Effector memory CD4-positive, alpha-beta T cell (primary cell): ENCODE measurements around the gene QTRT2.

Source experiments
- DNase-seq, 3 donors: peaks; one replicate each; pipeline ENCODE4 v3.0.0-alpha.2; 2020
- H3K27ac ChIP-seq: 2 replicates; pipeline ENCODE4 v1.7.0; 2013; ENCODE audit warnings: mild to moderate bottlenecking, low read length, moderate library complexity; ENCODE audit not compliant: insufficient read depth, poor library complexity, severe bottlenecking
- H3K27me3 ChIP-seq: replicated peaks from 2 replicates; pipeline ENCODE4 v1.7.0; 2013; ENCODE audit warnings: mild to moderate bottlenecking, low read length; ENCODE audit not compliant: insufficient read depth, control insufficient read depth, poor library complexity, severe bottlenecking
- H3K36me3 ChIP-seq: 2 replicates; pipeline ENCODE4 v1.7.0; 2013; ENCODE audit warnings: mild to moderate bottlenecking, low read length, moderate library complexity; ENCODE audit not compliant: control insufficient read depth, insufficient read depth
- H3K4me1 ChIP-seq: 2 replicates; pipeline ENCODE4 v1.7.0; 2013; ENCODE audit warnings: low read length, mild to moderate bottlenecking; ENCODE audit not compliant: control insufficient read depth, insufficient read depth, poor library complexity, severe bottlenecking
- H3K4me3 ChIP-seq: 2 replicates; pipeline ENCODE4 v1.7.0; 2013; ENCODE audit warnings: low read length, low read depth, mild to moderate bottlenecking; ENCODE audit not compliant: insufficient read depth, poor library complexity, severe bottlenecking
- H3K9me3 ChIP-seq: 2 replicates; pipeline ENCODE4 v1.7.0; 2013; ENCODE audit warnings: mild to moderate bottlenecking, low read length, moderate library complexity; ENCODE audit not compliant: control insufficient read depth

Gene QTRT2

DNA sequence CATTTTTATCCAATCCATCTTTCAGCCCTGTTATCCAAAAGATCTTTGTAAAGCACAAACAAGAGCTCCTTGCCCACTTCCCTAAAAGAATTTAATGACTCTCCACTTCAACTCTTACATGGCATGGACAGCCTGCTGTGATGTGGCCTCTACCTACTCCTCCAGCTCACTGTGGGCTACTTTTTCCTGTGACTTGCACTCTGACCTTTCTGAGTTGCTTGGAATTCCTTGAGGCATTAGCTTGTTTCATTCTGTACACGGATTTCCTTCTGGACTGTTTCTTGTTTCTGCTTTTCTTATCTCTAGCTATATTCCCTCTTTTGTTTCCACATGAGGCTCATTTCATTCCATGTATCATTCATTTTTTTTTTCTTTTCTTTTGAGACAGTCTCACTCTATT lies 15.2 kb downstream of the QTRT2 start:
- H3K27ac ChIP-seq, result no peak overlapping the region
- no peaks in the 10 kb centered on the region for H3K9me3 ChIP-seq
- H3K4me1 ChIP-seq, result no peaks in the 10 kb centered on the region
- H3K36me3 ChIP-seq, result peaks cover 75% of the 10 kb centered on the region
- no peak for DNase-seq
- no peaks in the 10 kb centered on the region for H3K27me3 ChIP-seq
- H3K4me3 ChIP-seq, result no peak overlapping the region

DNA sequence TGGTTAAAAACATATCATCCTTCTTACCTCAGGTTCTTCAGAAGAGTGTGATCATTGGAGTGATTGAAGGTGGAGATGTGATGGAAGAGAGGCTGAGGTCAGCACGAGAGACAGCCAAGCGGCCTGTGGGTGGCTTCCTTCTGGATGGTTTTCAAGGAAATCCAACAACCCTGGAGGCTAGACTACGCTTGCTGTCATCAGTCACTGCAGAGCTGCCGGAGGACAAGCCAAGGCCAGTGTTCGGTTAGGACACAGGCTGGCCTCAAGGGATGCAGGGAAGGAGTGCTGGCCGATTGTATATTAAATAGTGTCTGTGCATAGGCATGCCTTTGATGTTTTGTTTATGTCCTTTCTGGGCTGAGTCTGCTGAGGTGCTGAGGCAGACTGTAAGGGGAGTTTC lies 20.2 kb downstream of the QTRT2 start:
- no peaks in the 10 kb centered on the region for H3K9me3 ChIP-seq
- no peaks in the 10 kb centered on the region for H3K27me3 ChIP-seq
- peaks cover 82% of the 10 kb centered on the region for H3K36me3 ChIP-seq
- no peaks in the 10 kb centered on the region for H3K4me1 ChIP-seq
- no peak overlapping the region for H3K4me3 ChIP-seq
- H3K27ac ChIP-seq, result no peak overlapping the region
- no peak for DNase-seq

DNA sequence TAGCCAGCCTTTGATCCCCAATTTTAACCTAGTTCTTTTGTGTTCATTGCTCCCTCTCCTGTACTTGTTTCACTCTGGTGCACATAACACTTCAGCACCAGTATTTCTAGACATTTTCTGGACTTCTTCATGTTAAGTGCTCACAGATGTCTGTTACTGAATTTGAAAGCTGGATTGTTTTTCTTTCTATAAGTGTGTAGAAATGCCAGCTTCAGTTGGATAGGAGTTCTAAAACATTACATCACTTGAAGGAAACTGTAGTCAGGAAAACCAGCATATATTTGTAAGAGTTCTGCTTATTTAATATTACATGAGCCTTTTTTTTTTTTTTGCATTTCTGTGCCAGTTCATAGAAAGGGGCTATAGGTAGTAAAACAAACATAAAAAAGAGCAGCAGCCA lies 21.6 kb downstream of the QTRT2 start:
- H3K4me1 ChIP-seq, result no peaks in the 10 kb centered on the region
- DNase-seq, result no peak
- H3K4me3 ChIP-seq, result no peak overlapping the region
- H3K9me3 ChIP-seq, result no peaks in the 10 kb centered on the region
- H3K27me3 ChIP-seq, result no peaks in the 10 kb centered on the region
- peaks cover 68% of the 10 kb centered on the region for H3K36me3 ChIP-seq
- H3K27ac ChIP-seq, result no peak overlapping the region

GRCh38 chr3:114079761-114080160 lies 23.2 kb downstream of the QTRT2 start:
- DNase-seq, result no peak
- Histone ChIP-seq H3K27me3 (no peaks in the 10 kb centered on the region), H3K9me3 (no peaks in the 10 kb centered on the region), H3K4me3 (no peak overlapping the region), H3K27ac (no peak overlapping the region), H3K4me1 (no peaks in the 10 kb centered on the region), H3K36me3 (peaks cover 58% of the 10 kb centered on the region)

DNA sequence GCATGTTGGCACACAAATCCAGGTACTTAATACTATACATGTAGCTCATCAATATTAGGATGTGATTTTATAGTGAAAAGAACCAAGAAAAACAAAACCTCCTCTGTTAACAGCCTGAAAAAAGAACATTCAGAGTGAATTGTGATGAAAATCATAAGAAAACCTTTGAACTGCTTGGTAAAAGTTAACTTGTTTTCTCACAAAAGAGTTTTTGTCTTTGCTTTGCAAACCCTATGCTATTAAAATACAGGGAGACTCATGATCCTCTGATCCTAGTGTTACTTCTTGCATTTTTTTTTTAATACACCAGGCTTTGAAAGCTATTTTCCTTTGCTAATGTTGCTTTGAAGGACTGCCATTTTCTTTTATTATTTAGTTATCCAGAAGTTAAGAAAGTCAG lies 23.7 kb downstream of the QTRT2 start:
- Histone ChIP-seq H3K27me3 (no peaks in the 10 kb centered on the region), H3K9me3 (no peaks in the 10 kb centered on the region), H3K36me3 (peaks cover 55% of the 10 kb centered on the region), H3K27ac (no peak overlapping the region), H3K4me3 (no peak overlapping the region), H3K4me1 (no peaks in the 10 kb centered on the region)
- DNase-seq, result no peak

DNA sequence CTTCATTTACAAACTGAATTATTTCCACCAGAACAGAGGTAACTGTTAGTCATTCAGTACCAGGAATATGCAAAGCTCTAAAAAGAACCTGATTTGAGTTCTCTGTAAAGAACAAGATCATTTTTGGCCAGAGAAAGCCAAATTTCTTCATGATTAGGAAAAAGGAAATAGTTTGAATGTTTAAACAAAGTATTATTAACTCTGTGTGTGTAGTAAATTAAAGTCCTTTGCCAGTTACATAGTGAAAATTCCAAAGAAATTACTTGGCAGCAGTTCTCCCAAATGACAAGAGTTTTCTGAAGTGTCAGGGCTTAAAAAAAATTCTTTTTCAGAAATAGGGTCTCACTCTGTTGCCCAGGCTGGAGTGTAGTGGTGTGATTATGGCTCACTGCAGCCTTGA lies 24.5 kb downstream of the QTRT2 start:
- DNase-seq, result no peak
- Histone ChIP-seq H3K27ac (no peak overlapping the region), H3K9me3 (no peaks in the 10 kb centered on the region), H3K27me3 (no peaks in the 10 kb centered on the region), H3K36me3 (peaks cover 54% of the 10 kb centered on the region), H3K4me1 (no peaks in the 10 kb centered on the region), H3K4me3 (no peak overlapping the region)

GRCh38 chr3:114083112-114083511 lies 26.6 kb downstream of the QTRT2 start:
- no peaks in the 10 kb centered on the region for H3K9me3 ChIP-seq
- DNase-seq, result no peak
- H3K36me3 ChIP-seq, result peaks cover 44% of the 10 kb centered on the region
- H3K27me3 ChIP-seq, result no peaks in the 10 kb centered on the region
- no peaks in the 10 kb centered on the region for H3K4me1 ChIP-seq
- no peak overlapping the region for H3K4me3 ChIP-seq
- no peak overlapping the region for H3K27ac ChIP-seq

GRCh38 chr3:114086356-114086755 lies 29.8 kb downstream of the QTRT2 start:
- H3K27ac ChIP-seq, result no peak overlapping the region
- no peaks in the 10 kb centered on the region for H3K27me3 ChIP-seq
- no peak for DNase-seq
- H3K4me1 ChIP-seq, result no peaks in the 10 kb centered on the region
- H3K4me3 ChIP-seq, result no peak overlapping the region
- H3K9me3 ChIP-seq, result no peaks in the 10 kb centered on the region
- peaks cover 23% of the 10 kb centered on the region for H3K36me3 ChIP-seq

- Histone ChIP-seq H3K36me3 (peaks cover 17% of the 10 kb centered on the region), H3K27me3 (no peaks in the 10 kb centered on the region), H3K9me3 (no peaks in the 10 kb centered on the region), H3K4me1 (no peaks in the 10 kb centered on the region), H3K27ac (no peak overlapping the region), H3K4me3 (no peak overlapping the region)
- no peak for DNase-seq
Observed at GRCh38 chr3:114089675-114090074, 33.1 kb downstream of the QTRT2 start.

- Histone ChIP-seq H3K4me1 (no peaks in the 10 kb centered on the region), H3K27me3 (no peaks in the 10 kb centered on the region), H3K27ac (no peak overlapping the region), H3K4me3 (no peak overlapping the region), H3K9me3 (no peaks in the 10 kb centered on the region), H3K36me3 (no peaks in the 10 kb centered on the region)
- no peak for DNase-seq
Observed at GRCh38 chr3:114092151-114093015, 35.8 kb downstream of the QTRT2 start.
